K562 (cell line): ENCODE measurements around the gene ADK. TPM values are rescaled to one million over a fixed set of nuclear protein-coding genes. Genes with fewer than 3 reads are reported as not detected.

Experiments used
- COPS2 ChIP-seq: fragments of 450-650 bp; conservative IDR thresholded peaks from 2 replicates; pipeline ENCODE4 v1.6.1; 2016; ENCODE audit warnings: mild to moderate bottlenecking, moderate library complexity
- FOSL1 ChIP-seq: fragments of 200-800 bp; sonication (Bioruptor generic); conservative IDR thresholded peaks from 2 replicates; pipeline ENCODE4 v1.6.1; 2016; ENCODE audit warnings: missing genetic modification characterization, missing compliant biosample characterization
- GTF2F1 ChIP-seq: IDR thresholded peaks from 2 replicates; pipeline ENCODE4 v1.6.1; 2011; ENCODE audit warnings: low read depth, low read length, improper control_type of control experiment
- HDAC8 ChIP-seq: fragments of 450-650 bp; IDR thresholded peaks from 2 replicates; pipeline ENCODE4 v1.6.1; 2016; ENCODE audit warnings: mild to moderate bottlenecking, missing genetic modification characterization, moderate library complexity, missing compliant biosample characterization
- HIVEP1 ChIP-seq: fragments of 250-450 bp; sonication (Bioruptor Pico); IDR thresholded peaks from 2 replicates; pipeline ENCODE4 v1.4.0; 2020; ENCODE audit warnings: mild to moderate bottlenecking
- HMGN3 ChIP-seq: IDR thresholded peaks from 2 replicates; pipeline ENCODE4 v1.6.1; 2011; ENCODE audit warnings: borderline replicate concordance, low read depth, mild to moderate bottlenecking, mixed read lengths, low read length; ENCODE audit not compliant: insufficient read length; ENCODE audit errors: extremely low read depth
- KLF10 ChIP-seq: fragments of 250-450 bp; sonication (Bioruptor Pico); IDR thresholded peaks from 2 replicates; pipeline ENCODE4 v1.6.1; 2021; ENCODE audit warnings: matching md5 sums
- MNT ChIP-seq, 2 experiments: fragments of 450-650 bp; conservative IDR thresholded peaks; 2 replicates each; pipeline ENCODE4 v1.6.1; 2017; ENCODE audit warnings: mild to moderate bottlenecking in 2 of 2, moderate library complexity in 2 of 2
- NFIC ChIP-seq: fragments of 450-650 bp; IDR thresholded peaks from 2 replicates; pipeline ENCODE4 v1.6.1; 2017; ENCODE audit warnings: mild to moderate bottlenecking, inconsistent platforms
- SMARCB1 ChIP-seq: IDR thresholded peaks from 2 replicates; pipeline ENCODE4 v1.6.1; 2011; ENCODE audit warnings: improper control_type of control experiment, low read depth; ENCODE audit not compliant: insufficient read length
- TCF7 ChIP-seq: sonication (generic); IDR thresholded peaks from 2 replicates; pipeline ENCODE4 v1.6.1; 2016; ENCODE audit warnings: antibody characterized with exemption, borderline replicate concordance
- XRCC5 ChIP-seq: fragments of 200-400 bp; formaldehyde crosslinking; IDR thresholded peaks from 2 replicates; pipeline ENCODE4 v1.6.1; 2017; ENCODE audit warnings: low read depth, mild to moderate bottlenecking, low read length
- ZC3H8 ChIP-seq: fragments of 450-650 bp; IDR thresholded peaks from 2 replicates; pipeline ENCODE4 v1.6.1; 2017
- ZNF174 ChIP-seq: fragments of 250-450 bp; sonication (Bioruptor Pico); IDR thresholded peaks from 2 replicates; pipeline ENCODE4 v1.4.0; 2020; ENCODE audit warnings: mild to moderate bottlenecking
- ZNF507 ChIP-seq: conservative IDR thresholded peaks from 2 replicates; pipeline ENCODE4 v1.6.1; 2017; ENCODE audit warnings: missing genetic modification characterization, missing compliant biosample characterization
- polyA plus RNA-seq, 8 experiments: library from polyadenylated mRNA; depleted of rRNA in 4 of 8; stranded (reverse) in 5 of 8; unstranded in 3 of 8; fragments of >200 nt; fragmentation: Nextera tagmentation in 2 of 8; fragmentation: Illumina TruSeq in 1 of 8; extraction: Ambion mirVana in 2 of 8; extraction: Trizol in 1 of 8; gene quantifications; 2 replicates each; pipeline versions ENCODE4 v1.2.1 to v1.2.3, GENCODE V29; 2011 to 2014; ENCODE audit warnings: inconsistent platforms in 1 of 8, missing spikeins in 1 of 8
- total RNA-seq, 7 experiments: library from RNA; depleted of rRNA in 6 of 7; stranded (reverse); fragments of >200 nt in 6 of 7; fragmentation: Illumina TruSeq in 2 of 7; extraction: Trizol in 2 of 7; gene quantifications; 2 replicates each; pipeline versions ENCODE4 v1.2.1 to v1.2.3, GENCODE V29; 2011 to 2021; ENCODE audit warnings: low replicate concordance in 1 of 7
- TF ChIP-seq, protein P1 (sequence below): fragments of 450-650 bp; formaldehyde crosslinking; IDR thresholded peaks from 2 replicates; pipeline ENCODE4 v1.4.0; 2020; ENCODE audit warnings: mild to moderate bottlenecking, moderate library complexity
- TF ChIP-seq, protein P2 (sequence below): sonication (generic); formaldehyde crosslinking; IDR thresholded peaks from 2 replicates; pipeline ENCODE4 v1.8.0; 2022; ENCODE audit warnings: mild to moderate bottlenecking, missing genetic modification reagents

The ADK gene
- total and polyA plus RNA-seq, 9 of the 15 experiments (the other 6 are each of a cell fraction or from before 2014, with no cell fraction given): 54.2 to 97.8 (median 73.6) TPM

DNA sequence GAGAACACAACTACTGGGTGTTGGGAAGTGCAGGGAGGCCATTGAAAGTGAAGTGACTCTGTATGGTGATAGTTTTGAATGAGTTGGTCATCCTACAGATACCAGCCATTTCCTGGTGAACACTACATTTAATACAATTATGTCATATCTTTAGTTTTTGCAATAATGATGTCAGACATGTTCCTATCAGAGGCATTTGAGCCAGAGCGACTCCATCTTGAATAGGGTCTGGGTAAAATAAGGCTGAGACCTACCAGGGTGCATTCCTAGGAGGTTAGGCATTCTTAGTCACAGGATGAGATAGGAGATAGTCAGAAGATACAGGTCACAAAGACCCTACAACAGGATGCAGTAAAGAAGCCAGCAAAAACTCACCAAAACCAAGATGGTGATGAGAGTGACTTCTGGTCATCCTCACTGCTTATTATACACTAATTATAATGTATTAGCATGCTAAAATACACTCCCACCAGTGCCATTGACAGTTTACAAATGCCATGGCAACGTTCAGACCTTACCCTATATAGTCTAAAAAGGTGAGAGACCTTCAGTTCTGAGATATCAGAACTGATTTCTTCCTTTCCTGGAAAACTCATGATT, 28.2 kb downstream of the ADK start (continued):
- TF ChIP-seq HMGN3 (no peak), HDAC8 (tag) (peak; percentile 98), ZC3H8 (no peak), FOSL1 (tag) (peak; percentile 68), NFIC (no peak), HIVEP1 (peak; percentile 92), KLF10 (CRISPR knock-in tag) (no peak), COPS2 (no peak), SMARCB1 (no peak), GTF2F1 (no peak), ZNF174 (CRISPR knock-in tag) (0 out of 2 replicates have a peak, but pooled peaks have one; percentile 64), ZNF507 (tag) (peak; percentile 45; the same call in 1 of the 2 replicates), XRCC5 (no peak), MNT (conservative IDR thresholded peaks at IDR 0.05) (no peak), TCF7 (no peak)
- TF ChIP-seq, protein P1, sequence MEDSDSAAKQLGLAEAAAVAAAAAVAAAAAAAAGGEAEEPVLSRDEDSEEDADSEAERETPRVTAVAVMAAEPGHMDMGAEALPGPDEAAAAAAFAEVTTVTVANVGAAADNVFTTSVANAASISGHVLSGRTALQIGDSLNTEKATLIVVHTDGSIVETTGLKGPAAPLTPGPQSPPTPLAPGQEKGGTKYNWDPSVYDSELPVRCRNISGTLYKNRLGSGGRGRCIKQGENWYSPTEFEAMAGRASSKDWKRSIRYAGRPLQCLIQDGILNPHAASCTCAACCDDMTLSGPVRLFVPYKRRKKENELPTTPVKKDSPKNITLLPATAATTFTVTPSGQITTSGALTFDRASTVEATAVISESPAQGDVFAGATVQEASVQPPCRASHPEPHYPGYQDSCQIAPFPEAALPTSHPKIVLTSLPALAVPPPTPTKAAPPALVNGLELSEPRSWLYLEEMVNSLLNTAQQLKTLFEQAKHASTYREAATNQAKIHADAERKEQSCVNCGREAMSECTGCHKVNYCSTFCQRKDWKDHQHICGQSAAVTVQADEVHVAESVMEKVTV (CRISPR knock-in tag): no peak
- TF ChIP-seq, protein P2, sequence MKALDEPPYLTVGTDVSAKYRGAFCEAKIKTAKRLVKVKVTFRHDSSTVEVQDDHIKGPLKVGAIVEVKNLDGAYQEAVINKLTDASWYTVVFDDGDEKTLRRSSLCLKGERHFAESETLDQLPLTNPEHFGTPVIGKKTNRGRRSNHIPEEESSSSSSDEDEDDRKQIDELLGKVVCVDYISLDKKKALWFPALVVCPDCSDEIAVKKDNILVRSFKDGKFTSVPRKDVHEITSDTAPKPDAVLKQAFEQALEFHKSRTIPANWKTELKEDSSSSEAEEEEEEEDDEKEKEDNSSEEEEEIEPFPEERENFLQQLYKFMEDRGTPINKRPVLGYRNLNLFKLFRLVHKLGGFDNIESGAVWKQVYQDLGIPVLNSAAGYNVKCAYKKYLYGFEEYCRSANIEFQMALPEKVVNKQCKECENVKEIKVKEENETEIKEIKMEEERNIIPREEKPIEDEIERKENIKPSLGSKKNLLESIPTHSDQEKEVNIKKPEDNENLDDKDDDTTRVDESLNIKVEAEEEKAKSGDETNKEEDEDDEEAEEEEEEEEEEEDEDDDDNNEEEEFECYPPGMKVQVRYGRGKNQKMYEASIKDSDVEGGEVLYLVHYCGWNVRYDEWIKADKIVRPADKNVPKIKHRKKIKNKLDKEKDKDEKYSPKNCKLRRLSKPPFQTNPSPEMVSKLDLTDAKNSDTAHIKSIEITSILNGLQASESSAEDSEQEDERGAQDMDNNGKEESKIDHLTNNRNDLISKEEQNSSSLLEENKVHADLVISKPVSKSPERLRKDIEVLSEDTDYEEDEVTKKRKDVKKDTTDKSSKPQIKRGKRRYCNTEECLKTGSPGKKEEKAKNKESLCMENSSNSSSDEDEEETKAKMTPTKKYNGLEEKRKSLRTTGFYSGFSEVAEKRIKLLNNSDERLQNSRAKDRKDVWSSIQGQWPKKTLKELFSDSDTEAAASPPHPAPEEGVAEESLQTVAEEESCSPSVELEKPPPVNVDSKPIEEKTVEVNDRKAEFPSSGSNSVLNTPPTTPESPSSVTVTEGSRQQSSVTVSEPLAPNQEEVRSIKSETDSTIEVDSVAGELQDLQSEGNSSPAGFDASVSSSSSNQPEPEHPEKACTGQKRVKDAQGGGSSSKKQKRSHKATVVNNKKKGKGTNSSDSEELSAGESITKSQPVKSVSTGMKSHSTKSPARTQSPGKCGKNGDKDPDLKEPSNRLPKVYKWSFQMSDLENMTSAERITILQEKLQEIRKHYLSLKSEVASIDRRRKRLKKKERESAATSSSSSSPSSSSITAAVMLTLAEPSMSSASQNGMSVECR (CRISPR knock-in tag): no peak
